Measurements from ENCODE around the gene TMEM18.

TMEM18 gene

GRCh38 chr2:637406-637776 lies 39.8 kb downstream of the TMEM18 start:
- TF ChIP-seq REST (IDR thresholded peaks at IDR 0.05; ENCODE audit: insufficient read depth in 1 of 2, low read depth in 2 of 2, low read length in 2 of 2), result no peak
- TF ChIP-seq FOXP2 (optimal IDR thresholded peaks at IDR 0.05; ENCODE audit: borderline replicate concordance, extremely low read depth, extremely low read length, insufficient read depth), result no peak
- no peak for TF ChIP-seq SIN3A (IDR thresholded peaks at IDR 0.05; ENCODE audit: borderline replicate concordance, insufficient read depth, low read length)
- TF ChIP-seq TAF1 (IDR thresholded peaks at IDR 0.05; ENCODE audit: borderline replicate concordance, insufficient read depth, low read length), result no peak
- TF ChIP-seq POLR2AphosphoS5 (IDR thresholded peaks at IDR 0.05; ENCODE audit: low read depth, low read length), result no peak

GRCh38 chr2:636641-637405 lies 40.4 kb downstream of the TMEM18 start:
- TF ChIP-seq FOXP2 (optimal IDR thresholded peaks at IDR 0.05; ENCODE audit: borderline replicate concordance, extremely low read depth, extremely low read length, insufficient read depth) (no peak), REST (IDR thresholded peaks at IDR 0.05; ENCODE audit: insufficient read depth in 1 of 2, low read depth in 2 of 2, low read length in 2 of 2) (no peak), SIN3A (IDR thresholded peaks at IDR 0.05; ENCODE audit: borderline replicate concordance, insufficient read depth, low read length) (no peak), POLR2AphosphoS5 (IDR thresholded peaks at IDR 0.05; ENCODE audit: low read depth, low read length) (no peak), TAF1 (IDR thresholded peaks at IDR 0.05; ENCODE audit: borderline replicate concordance, insufficient read depth, low read length) (no peak)

GRCh38 chr2:635687-636621 lies 41.3 kb downstream of the TMEM18 start:
- TF ChIP-seq REST (IDR thresholded peaks at IDR 0.05; ENCODE audit: insufficient read depth in 1 of 2, low read depth in 2 of 2, low read length in 2 of 2), result no peak
- TF ChIP-seq POLR2AphosphoS5 (IDR thresholded peaks at IDR 0.05; ENCODE audit: low read depth, low read length), result no peak
- no peak for TF ChIP-seq TAF1 (IDR thresholded peaks at IDR 0.05; ENCODE audit: borderline replicate concordance, insufficient read depth, low read length)
- TF ChIP-seq SIN3A (IDR thresholded peaks at IDR 0.05; ENCODE audit: borderline replicate concordance, insufficient read depth, low read length), result no peak
- no peak for TF ChIP-seq FOXP2 (optimal IDR thresholded peaks at IDR 0.05; ENCODE audit: borderline replicate concordance, extremely low read depth, extremely low read length, insufficient read depth)

GRCh38 chr2:634636-635388 lies 42.4 kb downstream of the TMEM18 start:
- TF ChIP-seq FOXP2 (optimal IDR thresholded peaks at IDR 0.05; ENCODE audit: borderline replicate concordance, extremely low read depth, extremely low read length, insufficient read depth) (no peak), TAF1 (IDR thresholded peaks at IDR 0.05; ENCODE audit: borderline replicate concordance, insufficient read depth, low read length) (no peak), REST (IDR thresholded peaks at IDR 0.05; ENCODE audit: insufficient read depth in 1 of 2, low read depth in 2 of 2, low read length in 2 of 2) (no peak), POLR2AphosphoS5 (IDR thresholded peaks at IDR 0.05; ENCODE audit: low read depth, low read length) (no peak), SIN3A (IDR thresholded peaks at IDR 0.05; ENCODE audit: borderline replicate concordance, insufficient read depth, low read length) (no peak)

All from PFSK-1 (cell line).